ENCODE measurements around the gene MED17. TPM values are rescaled to one million over a fixed set of nuclear protein-coding genes. Genes with fewer than 3 reads are reported as not detected.

Gene MED17
- polyA plus RNA-seq, 1 of the 3 experiments (the other 2 are of a cell fraction): 19.3 TPM

- H3K4me1 ChIP-seq (ENCODE audit: control insufficient read depth in 1 of 2, insufficient read depth in 2 of 2, low read depth in 1 of 2, low read length in 1 of 2): peaks cover 9% of the 10 kb centered on the region in 2 experiments; a peak in 2 of 4 replicates
- WGBS (ENCODE audit: low lambda C conversion rate): 76% methylated on average over 2 of the region's 2 CpGs
- H4K20me1 ChIP-seq (ENCODE audit: insufficient read depth): no peaks in the 10 kb centered on the region
- H3K9me2 ChIP-seq: no peaks in the 10 kb centered on the region
- peak overlapping the region in 1 of 2 experiments; percentile 22; a peak in 1 of 4 replicates for H3K27ac ChIP-seq (ENCODE audit: low read depth in 2 of 2, low read length in 1 of 2)
- H3K4me3 ChIP-seq (ENCODE audit: low read depth in 2 of 2, low read length in 1 of 2): no peak overlapping the region
- no peak for DNase-seq
- H3K36me3 ChIP-seq (replicated peaks in 1 of 2; ENCODE audit: control insufficient read depth in 1 of 2, insufficient read depth in 2 of 2, low read length in 1 of 2): no peaks in the 10 kb centered on the region
- ChIA-PET POLR2A (no interaction called here), CTCF (no interaction called here)
- H3K9me3 ChIP-seq: no peaks in the 10 kb centered on the region
- H3F3A ChIP-seq (replicated peaks; ENCODE audit: insufficient read depth): peaks cover 3% of the 10 kb centered on the region
- 0 out of 2 replicates have a peak overlapping the region, but pooled peaks have one; percentile 31 for H3K4me2 ChIP-seq
- no peak overlapping the region for H2AFZ ChIP-seq (ENCODE audit: low read depth)
- no peaks in the 10 kb centered on the region for H3K27me3 ChIP-seq (ENCODE audit: insufficient read depth)
- H3K79me2 ChIP-seq (ENCODE audit: insufficient read depth): no peaks in the 10 kb centered on the region
- no peak for TF ChIP-seq RCOR1 (IDR thresholded peaks at IDR 0.05; ENCODE audit: low read length)
- TF ChIP-seq, protein P1, sequence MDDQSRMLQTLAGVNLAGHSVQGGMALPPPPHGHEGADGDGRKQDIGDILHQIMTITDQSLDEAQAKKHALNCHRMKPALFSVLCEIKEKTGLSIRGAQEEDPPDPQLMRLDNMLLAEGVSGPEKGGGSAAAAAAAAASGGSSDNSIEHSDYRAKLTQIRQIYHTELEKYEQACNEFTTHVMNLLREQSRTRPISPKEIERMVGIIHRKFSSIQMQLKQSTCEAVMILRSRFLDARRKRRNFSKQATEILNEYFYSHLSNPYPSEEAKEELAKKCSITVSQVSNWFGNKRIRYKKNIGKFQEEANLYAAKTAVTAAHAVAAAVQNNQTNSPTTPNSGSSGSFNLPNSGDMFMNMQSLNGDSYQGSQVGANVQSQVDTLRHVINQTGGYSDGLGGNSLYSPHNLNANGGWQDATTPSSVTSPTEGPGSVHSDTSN (IDR thresholded peaks at IDR 0.05): no peak
- TF ChIP-seq, protein P2, sequence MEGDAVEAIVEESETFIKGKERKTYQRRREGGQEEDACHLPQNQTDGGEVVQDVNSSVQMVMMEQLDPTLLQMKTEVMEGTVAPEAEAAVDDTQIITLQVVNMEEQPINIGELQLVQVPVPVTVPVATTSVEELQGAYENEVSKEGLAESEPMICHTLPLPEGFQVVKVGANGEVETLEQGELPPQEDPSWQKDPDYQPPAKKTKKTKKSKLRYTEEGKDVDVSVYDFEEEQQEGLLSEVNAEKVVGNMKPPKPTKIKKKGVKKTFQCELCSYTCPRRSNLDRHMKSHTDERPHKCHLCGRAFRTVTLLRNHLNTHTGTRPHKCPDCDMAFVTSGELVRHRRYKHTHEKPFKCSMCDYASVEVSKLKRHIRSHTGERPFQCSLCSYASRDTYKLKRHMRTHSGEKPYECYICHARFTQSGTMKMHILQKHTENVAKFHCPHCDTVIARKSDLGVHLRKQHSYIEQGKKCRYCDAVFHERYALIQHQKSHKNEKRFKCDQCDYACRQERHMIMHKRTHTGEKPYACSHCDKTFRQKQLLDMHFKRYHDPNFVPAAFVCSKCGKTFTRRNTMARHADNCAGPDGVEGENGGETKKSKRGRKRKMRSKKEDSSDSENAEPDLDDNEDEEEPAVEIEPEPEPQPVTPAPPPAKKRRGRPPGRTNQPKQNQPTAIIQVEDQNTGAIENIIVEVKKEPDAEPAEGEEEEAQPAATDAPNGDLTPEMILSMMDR (IDR thresholded peaks at IDR 0.05): no peak
- TF ChIP-seq NFIC (IDR thresholded peaks at IDR 0.05; ENCODE audit: borderline replicate concordance): no peak
- TF ChIP-seq RXRA (IDR thresholded peaks at IDR 0.05; ENCODE audit: borderline replicate concordance, low read depth): no peak
- TF ChIP-seq GABPA (IDR thresholded peaks at IDR 0.05; ENCODE audit: low read depth): no peak
- TF ChIP-seq JUND (IDR thresholded peaks at IDR 0.05): no peak
- TF ChIP-seq TEAD4 (IDR thresholded peaks at IDR 0.05; ENCODE audit: borderline replicate concordance, insufficient read depth): no peak
- no peak for TF ChIP-seq IRF3 (IDR thresholded peaks at IDR 0.05; ENCODE audit: low read depth, low read length)
- no peak for TF ChIP-seq RAD21 (IDR thresholded peaks at IDR 0.05; ENCODE audit: low read length)
- no peak for TF ChIP-seq TCF12 (IDR thresholded peaks at IDR 0.05)
- no peak for TF ChIP-seq POLR2AphosphoS5 (IDR thresholded peaks at IDR 0.05; ENCODE audit: low read depth, low read length)
- no peak for TF ChIP-seq NRF1 (IDR thresholded peaks at IDR 0.05; ENCODE audit: low read depth, low read length)
- TF ChIP-seq EP300 (IDR thresholded peaks at IDR 0.05; ENCODE audit: borderline replicate concordance in 1 of 2, low read depth in 1 of 2, low read length in 1 of 2): no peak
- no peak overlapping the region for H3K9ac ChIP-seq
Observed at GRCh38 chr11:93846411-93846810, 62.3 kb downstream of the MED17 start.

- 0 out of 2 replicates have a peak overlapping the region, but pooled peaks have one; percentile 71 for H3K4me2 ChIP-seq
- H3K79me2 ChIP-seq (ENCODE audit: insufficient read depth): no peaks in the 10 kb centered on the region
- no peak overlapping the region for H3K4me3 ChIP-seq (ENCODE audit: low read depth in 2 of 2, low read length in 1 of 2)
- no peaks in the 10 kb centered on the region for H3K27me3 ChIP-seq (ENCODE audit: insufficient read depth)
- H3K9me2 ChIP-seq: no peaks in the 10 kb centered on the region
- DNase-seq: no peak
- no peaks in the 10 kb centered on the region for H3K9me3 ChIP-seq
- CTCF ChIA-PET: interaction anchor here (0.8 kb wide), 1 partner anchor 33 kb away, joined by 3 read pairs; no protein-coding TSS in a partner anchor
- no peaks in the 10 kb centered on the region for H3F3A ChIP-seq (replicated peaks; ENCODE audit: insufficient read depth)
- no peaks in the 10 kb centered on the region for H3K36me3 ChIP-seq (replicated peaks in 1 of 2; ENCODE audit: control insufficient read depth in 1 of 2, insufficient read depth in 2 of 2, low read length in 1 of 2)
- no peaks in the 10 kb centered on the region for H4K20me1 ChIP-seq (ENCODE audit: insufficient read depth)
- H3K27ac ChIP-seq (ENCODE audit: low read depth in 2 of 2, low read length in 1 of 2): no peak overlapping the region
- no peak overlapping the region for H2AFZ ChIP-seq (ENCODE audit: low read depth)
- TF ChIP-seq RXRA (IDR thresholded peaks at IDR 0.05; ENCODE audit: borderline replicate concordance, low read depth) (no peak), NFIC (IDR thresholded peaks at IDR 0.05; ENCODE audit: borderline replicate concordance) (no peak), GATA2 (CRISPR knock-in tag; IDR thresholded peaks at IDR 0.05) (no peak), JUND (IDR thresholded peaks at IDR 0.05) (no peak), RFX5 (IDR thresholded peaks at IDR 0.05; ENCODE audit: low read length) (no peak), FOXM1 (IDR thresholded peaks at IDR 0.05; ENCODE audit: low read depth) (no peak), USF1 (IDR thresholded peaks at IDR 0.05; ENCODE audit: borderline replicate concordance, low read depth) (no peak), MXI1 (IDR thresholded peaks at IDR 0.05; ENCODE audit: low read depth, low read length) (no peak), IRF3 (IDR thresholded peaks at IDR 0.05; ENCODE audit: low read depth, low read length) (no peak), NRF1 (IDR thresholded peaks at IDR 0.05; ENCODE audit: low read depth, low read length) (no peak), TAF1 (IDR thresholded peaks at IDR 0.05; ENCODE audit: borderline replicate concordance, low read depth, low read length) (no peak), YY1 (IDR thresholded peaks at IDR 0.05; ENCODE audit: low read depth) (no peak), EP300 (IDR thresholded peaks at IDR 0.05; ENCODE audit: borderline replicate concordance in 1 of 2, low read depth in 1 of 2, low read length in 1 of 2) (no peak)
- TF ChIP-seq, protein P3, sequence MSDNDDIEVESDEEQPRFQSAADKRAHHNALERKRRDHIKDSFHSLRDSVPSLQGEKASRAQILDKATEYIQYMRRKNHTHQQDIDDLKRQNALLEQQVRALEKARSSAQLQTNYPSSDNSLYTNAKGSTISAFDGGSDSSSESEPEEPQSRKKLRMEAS (IDR thresholded peaks at IDR 0.05; ENCODE audit: low read depth): no peak
- POLR2A ChIA-PET: no interaction called here
- WGBS (ENCODE audit: low lambda C conversion rate): 95% methylated on average over 5 of the region's 5 CpGs
- H3K9ac ChIP-seq: no peak overlapping the region
- H3K4me1 ChIP-seq (ENCODE audit: control insufficient read depth in 1 of 2, insufficient read depth in 2 of 2, low read depth in 1 of 2, low read length in 1 of 2): peaks cover 9% of the 10 kb centered on the region in 2 experiments; a peak in 2 of 4 replicates
Observed at GRCh38 chr11:93849201-93849600, 65.1 kb downstream of the MED17 start.
